ENCODE data around the gene MYL10. TPM values are rescaled to one million over a fixed set of nuclear protein-coding genes. Genes with fewer than 3 reads are reported as not detected.

The MYL10 gene
- polyA plus RNA-seq, 2 of the 4 experiments (the other 2 are of a cell fraction) = not detected

DNA sequence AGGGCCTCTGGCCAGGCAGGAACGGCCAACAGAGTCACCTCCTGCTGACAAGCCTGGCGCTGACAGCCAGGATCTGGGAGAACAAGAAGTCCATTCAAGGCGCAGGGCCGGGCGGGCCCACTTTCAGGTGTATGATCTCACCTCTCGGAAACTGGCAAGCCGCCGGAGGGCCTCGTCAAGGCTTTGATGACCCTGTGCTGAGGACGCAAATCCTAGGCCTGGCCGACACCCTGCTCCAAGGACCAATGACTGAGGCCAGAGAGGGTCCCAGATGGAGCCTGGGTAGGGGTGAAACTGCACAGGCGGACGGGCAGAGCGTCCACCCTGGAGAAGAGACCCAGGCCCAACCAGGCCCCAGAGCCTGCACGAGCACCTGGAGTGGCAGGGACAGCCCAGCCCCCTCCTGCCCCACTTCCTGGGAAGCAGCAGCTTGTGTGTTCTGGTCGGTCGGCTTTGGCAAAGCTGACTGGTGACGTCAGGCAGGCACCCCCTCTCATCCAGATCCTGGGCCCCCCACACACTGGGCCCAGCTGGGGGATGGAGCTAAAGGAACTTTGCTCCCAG lies 30.6 kb downstream of the MYL10 start:
- CTCF ChIA-PET = interaction anchor here (0.6 to 1.7 kb wide), 4 partner anchors 56 to 793 kb away, joined by 3 to 8 read pairs (median 4); no protein-coding TSS in a partner anchor
- Histone ChIP-seq H3K4me3 (no peak overlapping the region), H3K4me1 (peaks cover 6% of the 10 kb centered on the region), H3K27ac (no peak overlapping the region), H3K9me3 (no peaks in the 10 kb centered on the region), H3K4me2 (no peak overlapping the region)
- TF ChIP-seq RNF2 (IDR thresholded peaks at IDR 0.05; ENCODE audit: borderline replicate concordance, low read depth) (no peak), MYC (IDR thresholded peaks at IDR 0.05; ENCODE audit: borderline replicate concordance, low read length) (no peak), RCOR1 (IDR thresholded peaks at IDR 0.05; ENCODE audit: low read depth, low read length) (no peak), KDM5A (IDR thresholded peaks at IDR 0.05) (no peak), BHLHE40 (IDR thresholded peaks at IDR 0.05; ENCODE audit: low read depth, low read length) (no peak)
- TF ChIP-seq, protein P1, sequence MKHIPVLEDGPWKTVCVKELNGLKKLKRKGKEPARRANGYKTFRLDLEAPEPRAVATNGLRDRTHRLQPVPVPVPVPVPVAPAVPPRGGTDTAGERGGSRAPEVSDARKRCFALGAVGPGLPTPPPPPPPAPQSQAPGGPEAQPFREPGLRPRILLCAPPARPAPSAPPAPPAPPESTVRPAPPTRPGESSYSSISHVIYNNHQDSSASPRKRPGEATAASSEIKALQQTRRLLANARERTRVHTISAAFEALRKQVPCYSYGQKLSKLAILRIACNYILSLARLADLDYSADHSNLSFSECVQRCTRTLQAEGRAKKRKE (CRISPR knock-in tag; IDR thresholded peaks at IDR 0.05; ENCODE audit: low read depth) = no peak
- POLR2A ChIA-PET = no interaction called here
- WGBS (ENCODE audit: missing lambda C conversion rate) = 80% methylated on average over 10 of the region's 18 CpGs
- no peak for DNase-seq (ENCODE audit: low read depth in 1 of 2, low spot score in 1 of 2)
- FAIRE-seq = no peak
- ATAC-seq = no peak

DNA sequence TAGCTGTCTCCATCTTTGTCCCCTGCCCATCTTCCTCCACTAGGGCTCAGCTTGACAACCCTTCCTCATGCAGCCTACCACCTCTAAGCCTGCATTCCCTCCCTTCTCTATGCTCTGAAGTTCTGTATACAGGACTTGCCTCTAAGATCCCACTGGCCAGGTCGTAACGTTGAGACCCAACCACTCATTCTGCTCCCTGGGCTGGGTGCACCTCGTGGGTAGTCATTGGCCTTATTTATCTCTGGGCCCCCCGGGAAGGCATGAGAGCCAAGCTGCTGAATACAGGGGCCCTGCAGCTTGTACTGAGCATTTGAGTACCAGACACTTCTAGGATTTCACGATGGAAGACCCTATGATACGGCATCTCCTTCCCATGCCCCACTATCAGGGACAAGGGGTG lies 31.2 kb downstream of the MYL10 start:
- POLR2A ChIA-PET = interaction anchor here (0.6 kb wide), 1 partner anchor 230 kb away, joined by 4 read pairs; no protein-coding TSS in a partner anchor

DNA sequence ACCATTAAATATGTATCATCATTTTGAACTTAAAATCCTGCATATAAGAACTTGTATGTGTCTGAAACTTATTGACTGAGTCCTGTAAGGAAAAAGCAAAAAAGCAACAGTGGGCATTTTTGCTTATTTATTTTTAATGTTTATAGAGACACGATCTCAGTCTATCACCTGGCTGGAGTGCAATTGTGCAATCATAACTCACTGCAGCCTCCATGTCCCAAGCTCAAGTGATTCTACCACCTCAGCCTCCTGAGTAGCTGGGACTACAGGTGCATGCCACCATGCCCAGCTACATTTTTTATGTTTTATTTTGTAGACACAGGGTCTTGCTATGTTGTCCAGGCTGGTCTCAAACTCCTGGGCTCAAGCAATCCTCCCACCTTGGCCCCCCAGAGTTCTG lies 32.2 kb downstream of the MYL10 start:
- DNase-seq (ENCODE audit: low read depth in 1 of 2, low spot score in 1 of 2) = no peak
- Histone ChIP-seq H3K9me3 (no peaks in the 10 kb centered on the region), H3K4me1 (no peaks in the 10 kb centered on the region), H3K27ac (no peak overlapping the region), H3K4me2 (no peak overlapping the region), H3K4me3 (no peak overlapping the region)
- ATAC-seq = no peak
- CTCF ChIA-PET = interaction anchor here (0.7 to 1.1 kb wide), 3 partner anchors 8 to 34 kb away, joined by 3 read pairs; no protein-coding TSS in a partner anchor
- POLR2A ChIA-PET = no interaction called here
- no peak for FAIRE-seq
- WGBS (ENCODE audit: missing lambda C conversion rate) = 8% methylated on average over 1 of the region's 1 CpG
- TF ChIP-seq CEBPB (IDR thresholded peaks at IDR 0.05) = no peak
- no peak for TF ChIP-seq JUNB (IDR thresholded peaks at IDR 0.05)
- no peak for TF ChIP-seq FOSL2 (IDR thresholded peaks at IDR 0.05)
- TF ChIP-seq FOSL2 (CRISPR knock-in tag; IDR thresholded peaks at IDR 0.05) = no peak
- no peak for TF ChIP-seq BHLHE40 (IDR thresholded peaks at IDR 0.05; ENCODE audit: low read depth, low read length)
- no peak for TF ChIP-seq CBX8 (IDR thresholded peaks at IDR 0.05)
- TF ChIP-seq RCOR1 (IDR thresholded peaks at IDR 0.05; ENCODE audit: low read depth, low read length) = no peak
- no peak for TF ChIP-seq RFX5 (IDR thresholded peaks at IDR 0.05)
- TF ChIP-seq ZSCAN20 (CRISPR knock-in tag; IDR thresholded peaks at IDR 0.05) = no peak
- TF ChIP-seq, protein P2, sequence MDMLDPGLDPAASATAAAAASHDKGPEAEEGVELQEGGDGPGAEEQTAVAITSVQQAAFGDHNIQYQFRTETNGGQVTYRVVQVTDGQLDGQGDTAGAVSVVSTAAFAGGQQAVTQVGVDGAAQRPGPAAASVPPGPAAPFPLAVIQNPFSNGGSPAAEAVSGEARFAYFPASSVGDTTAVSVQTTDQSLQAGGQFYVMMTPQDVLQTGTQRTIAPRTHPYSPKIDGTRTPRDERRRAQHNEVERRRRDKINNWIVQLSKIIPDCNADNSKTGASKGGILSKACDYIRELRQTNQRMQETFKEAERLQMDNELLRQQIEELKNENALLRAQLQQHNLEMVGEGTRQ (IDR thresholded peaks at IDR 0.05) = no peak
- no peak for TF ChIP-seq HOXB5 (CRISPR knock-in tag; IDR thresholded peaks at IDR 0.05)
- TF ChIP-seq POLR2AphosphoS2 (conservative IDR thresholded peaks at IDR 0.05; ENCODE audit: low read length) = no peak
- no peak for TF ChIP-seq MAFK (IDR thresholded peaks at IDR 0.05; ENCODE audit: partially characterized antibody)
- TF ChIP-seq JUN (IDR thresholded peaks at IDR 0.05) = no peak
- no peak for TF ChIP-seq ZFP36 (IDR thresholded peaks at IDR 0.05; ENCODE audit: borderline replicate concordance, partially characterized antibody)
- no peak for TF ChIP-seq POLR2A (IDR thresholded peaks at IDR 0.05; ENCODE audit: low read length)
- no peak for TF ChIP-seq MAZ (IDR thresholded peaks at IDR 0.05; ENCODE audit: borderline replicate concordance, low read depth, low read length)
- no peak for TF ChIP-seq EHF (CRISPR knock-in tag; IDR thresholded peaks at IDR 0.05)
- TF ChIP-seq PHF8 (IDR thresholded peaks at IDR 0.05; ENCODE audit: borderline replicate concordance, low read depth) = no peak
- TF ChIP-seq GATA3 (IDR thresholded peaks at IDR 0.05; ENCODE audit: borderline replicate concordance) = no peak

More for the DNA sequence above, 31.2 kb downstream of the MYL10 start:
- 74% methylated on average over 6 of the region's 6 CpGs for WGBS (ENCODE audit: missing lambda C conversion rate)
- TF ChIP-seq, protein P1 (CRISPR knock-in tag; IDR thresholded peaks at IDR 0.05; ENCODE audit: low read depth) = no peak
- TF ChIP-seq ZSCAN20 (CRISPR knock-in tag; IDR thresholded peaks at IDR 0.05) (no peak), CHD4 (IDR thresholded peaks at IDR 0.05; ENCODE audit: borderline replicate concordance) (no peak), BHLHE40 (IDR thresholded peaks at IDR 0.05; ENCODE audit: low read depth, low read length) (no peak), HDAC2 (IDR thresholded peaks at IDR 0.05) (no peak)
- Histone ChIP-seq H3K4me3 (no peak overlapping the region), H3K4me1 (peaks cover 5% of the 10 kb centered on the region), H3K4me2 (no peak overlapping the region), H3K9me3 (no peaks in the 10 kb centered on the region), H3K27ac (no peak overlapping the region)
- ATAC-seq (no peak), DNase-seq (ENCODE audit: low read depth in 1 of 2, low spot score in 1 of 2) (no peak), FAIRE-seq (no peak)
- CTCF ChIA-PET = interaction anchor here (0.6 to 1.7 kb wide), 3 partner anchors 56 to 675 kb away, joined by 3 to 8 read pairs (median 3); no protein-coding TSS in a partner anchor

Data from A549 (cell line).